Suppressor macrophage (primary cell): ENCODE measurements around the gene TBC1D1.

Experiments
- DNase-seq, 4 experiments: peaks; one replicate each; pipeline ENCODE4 v3.0.0-alpha.2; 2020 to 2022

Gene TBC1D1

GRCh38 chr4:38131371-38132091, 240.6 kb downstream of the TBC1D1 start:
- DNase-seq: no peak

- DNase-seq: peak; percentile 81 to 96 (median 90)
Observed at GRCh38 chr4:38132107-38132673, 241.3 kb downstream of the TBC1D1 start.

- DNase-seq: no peak
Observed at GRCh38 chr4:38132843-38133662, 242.2 kb downstream of the TBC1D1 start.

GRCh38 chr4:38133711-38134480, 243.0 kb downstream of the TBC1D1 start:
- no peak for DNase-seq

- no peak for DNase-seq
Observed at GRCh38 chr4:38135201-38135600, 244.3 kb downstream of the TBC1D1 start.

- no peak for DNase-seq
Observed at GRCh38 chr4:38136604-38137003, 245.7 kb downstream of the TBC1D1 start.

- no peak for DNase-seq
Observed at GRCh38 chr4:38137080-38137479, 246.2 kb downstream of the TBC1D1 start.

GRCh38 chr4:38138363-38138762, 247.5 kb downstream of the TBC1D1 start:
- no peak for DNase-seq

GRCh38 chr4:38139187-38139586, 248.3 kb downstream of the TBC1D1 start:
- DNase-seq: no peak

- no peak for DNase-seq
Observed at GRCh38 chr4:38140643-38141203, 249.8 kb downstream of the TBC1D1 start.

- peak; percentile 49 to 73 (median 58) for DNase-seq
Observed at GRCh38 chr4:38141808-38142500, 251.1 kb downstream of the TBC1D1 start.

GRCh38 chr4:38144031-38144430, 253.1 kb downstream of the TBC1D1 start:
- peak in 2 of 4 experiments; percentile 34 to 39 for DNase-seq

- no peak for DNase-seq
Observed at GRCh38 chr4:38145033-38145678, 254.3 kb downstream of the TBC1D1 start.

GRCh38 chr4:38145741-38146140, 254.9 kb downstream of the TBC1D1 start:
- no peak for DNase-seq

GRCh38 chr4:38146383-38146782, 255.5 kb downstream of the TBC1D1 start:
- DNase-seq: no peak

- no peak for DNase-seq
Observed at GRCh38 chr4:38149472-38149996, 258.6 kb downstream of the TBC1D1 start.

- DNase-seq: no peak
Observed at GRCh38 chr4:38149997-38150671, 259.2 kb downstream of the TBC1D1 start.

GRCh38 chr4:38150766-38151165, 259.9 kb downstream of the TBC1D1 start:
- no peak for DNase-seq

GRCh38 chr4:38151873-38152272, 261.0 kb downstream of the TBC1D1 start:
- no peak for DNase-seq

- DNase-seq: no peak
Observed at GRCh38 chr4:38152305-38152704, 261.4 kb downstream of the TBC1D1 start.
